Esophagus muscularis mucosa (tissue), 4 donors: ENCODE results near the gene RAB1A. TPM values are rescaled to one million over a fixed set of nuclear protein-coding genes. Genes with fewer than 3 reads are reported as not detected.
A peak's percentile ranks its signal among the peaks of the same experiment; 100 is the strongest.

ENCODE experiments used
- DNase-seq: peaks from one replicate; pipeline ENCODE4 v3.0.0-alpha.2; 2017; ENCODE audit errors: extremely low spot score
- H3K27ac ChIP-seq, 4 donors: fragments of 200-600 bp; sonication (generic); replicated peaks in 1 of 4; 1 replicate in 3 of 4; 2 replicates in 1 of 4; pipeline ENCODE4 v1.5.1; 2016 to 2019; ENCODE audit warnings: mild to moderate bottlenecking in 1 of 4
- H3K27me3 ChIP-seq, 4 donors: fragments of 200-600 bp; sonication (generic); one replicate each; pipeline versions ENCODE4 v1.5.1 to v1.6.0; 2016 to 2019
- H3K36me3 ChIP-seq, 4 donors: fragments of 200-600 bp; sonication (generic); one replicate each; pipeline ENCODE4 v1.5.1; 2016 to 2019
- H3K4me1 ChIP-seq, 4 donors: fragments of 200-600 bp; sonication (generic); one replicate each; pipeline ENCODE4 v1.5.1; 2016 to 2019
- H3K4me3 ChIP-seq, 4 donors: fragments of 200-600 bp; sonication (generic); 1 replicate in 2 of 4; 2 replicates in 2 of 4; pipeline ENCODE4 v1.5.1; 2016 to 2019; ENCODE audit warnings: mild to moderate bottlenecking in 4 of 4, moderate library complexity in 1 of 4
- H3K9me3 ChIP-seq, 4 donors: fragments of 200-600 bp; sonication (generic); 1 replicate in 3 of 4; 2 replicates in 1 of 4; pipeline ENCODE4 v1.5.1; 2016 to 2019
- CTCF ChIP-seq, 3 experiments: fragments of 200-600 bp in 2 of 3; fragments of 450-650 bp in 1 of 3; sonication (generic) in 2 of 3; IDR thresholded peaks; one replicate each; pipeline ENCODE4 v1.5.1; 2017 to 2019; ENCODE audit warnings: antibody characterized with exemption in 3 of 3, mild to moderate bottlenecking in 2 of 3, moderate library complexity in 1 of 3
- EP300 ChIP-seq: sonication (generic); formaldehyde crosslinking; IDR thresholded peaks from one replicate; pipeline ENCODE4 v1.6.1; 2017; ENCODE audit warnings: antibody characterized with exemption
- POLR2A ChIP-seq: fragments of 450-650 bp; IDR thresholded peaks from one replicate; pipeline ENCODE4 v1.6.1; 2017; ENCODE audit warnings: antibody characterized with exemption, moderate library complexity, mild to moderate bottlenecking, low read depth
- POLR2AphosphoS5 ChIP-seq, 2 donors: sonication (generic); formaldehyde crosslinking; IDR thresholded peaks; one replicate each; pipeline ENCODE4 v1.6.1; 2017; ENCODE audit warnings: antibody characterized with exemption in 2 of 2
- WGBS: methylation state at CpG from one replicate; pipeline ENCODE4 v1.1.5; 2018; 5-methylcytosine and 5-hydroxymethylcytosine counted together
- intact Hi-C: fragments of 100-400 bp; cut with DNase I; formaldehyde crosslinking; loops from one replicate; pipeline ENCODE4 v1.15.1; 2023
- total RNA-seq, 4 donors: library from RNA; depleted of rRNA; stranded (reverse); fragments of >200 nt; gene quantifications; one replicate each; pipeline versions ENCODE4 v1.1.0 to v1.2.1, GENCODE V29; 2016

The RAB1A gene
- total RNA-seq, 4 donors from 2014 or later = 72.1 to 91.4 (median 86.0) TPM

DNA sequence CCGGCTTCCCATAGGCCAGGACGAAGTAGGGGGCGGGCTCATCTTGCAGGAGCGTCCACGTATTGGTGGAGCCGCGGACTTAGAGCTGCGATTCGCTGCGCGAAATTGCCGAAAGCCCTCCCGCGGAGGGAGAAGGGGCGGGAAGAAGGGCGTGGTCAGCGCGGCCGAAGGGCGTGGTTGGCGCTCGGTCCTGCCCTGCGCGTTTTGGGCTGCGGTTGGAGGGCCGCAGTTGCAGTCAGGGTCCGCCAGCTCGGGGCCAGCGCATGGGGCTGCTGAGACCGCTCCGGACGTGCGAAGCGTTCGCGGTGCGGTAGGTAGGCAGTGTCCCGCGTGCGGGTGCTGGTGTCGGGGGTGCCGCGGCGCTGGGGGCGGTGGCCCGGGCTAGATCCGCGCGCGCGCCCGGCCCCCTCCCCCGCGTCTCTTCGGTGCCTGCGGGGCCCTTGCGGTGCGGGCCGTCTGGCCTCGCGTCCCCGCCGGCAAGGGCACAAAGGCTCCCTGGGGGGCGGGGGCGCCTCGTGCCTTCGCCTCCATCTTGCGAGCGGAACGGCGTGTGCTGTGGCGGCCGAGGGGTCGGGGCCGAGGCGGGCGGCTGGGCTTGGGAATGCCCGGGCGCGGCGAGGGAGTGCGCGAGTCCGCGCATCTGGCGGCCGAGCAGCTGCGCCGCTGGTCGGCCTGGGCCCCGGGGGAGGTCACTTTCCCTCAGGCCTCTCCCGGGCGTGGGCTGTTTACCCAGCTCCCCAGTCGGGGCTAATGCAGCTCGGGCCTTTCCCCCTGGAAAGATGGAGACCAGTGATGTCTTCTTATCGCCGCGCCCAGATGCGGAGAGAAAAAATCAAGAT lies 73.5 kb downstream of the RAB1A start, which contains the start of gene CEP68:
CEP68 (plus strand) TSS at position 202 of the 839 bp plus-strand sequence. CDS start 13,029 bp downstream, outside the sequence.
- peak within 1 kb of the TSS; percentile 85 to 97 (median 93) for H3K27ac ChIP-seq
- H3K9me3 ChIP-seq = no peaks in the 10 kb centered on the region
- peak; percentile 92 for TF ChIP-seq POLR2A
- TF ChIP-seq EP300 = no peak
- TF ChIP-seq POLR2AphosphoS5 (IDR thresholded peaks at IDR 0.05) = peak; percentile 92 to 94
- TF ChIP-seq CTCF (IDR thresholded peaks at IDR 0.05) = peak in 1 of 3 experiments; percentile 10
- H3K4me1 ChIP-seq = peaks cover 47 to 54% (median 52%) of the 10 kb centered on the region in 4 donors
- peak; percentile 99 for DNase-seq
- WGBS = 1% methylated on average over 25 of the region's 99 CpGs
- intact Hi-C loops = loop anchor here (5.0 kb wide), 1 partner anchor 76 kb away; the partner anchor contains the start of gene RAB1A
- H3K36me3 ChIP-seq = no peaks in the 10 kb centered on the region
- peak within 1 kb of the TSS; percentile 83 to 94 (median 88) for H3K4me3 ChIP-seq
- no peaks in the 10 kb centered on the region for H3K27me3 ChIP-seq

DNA sequence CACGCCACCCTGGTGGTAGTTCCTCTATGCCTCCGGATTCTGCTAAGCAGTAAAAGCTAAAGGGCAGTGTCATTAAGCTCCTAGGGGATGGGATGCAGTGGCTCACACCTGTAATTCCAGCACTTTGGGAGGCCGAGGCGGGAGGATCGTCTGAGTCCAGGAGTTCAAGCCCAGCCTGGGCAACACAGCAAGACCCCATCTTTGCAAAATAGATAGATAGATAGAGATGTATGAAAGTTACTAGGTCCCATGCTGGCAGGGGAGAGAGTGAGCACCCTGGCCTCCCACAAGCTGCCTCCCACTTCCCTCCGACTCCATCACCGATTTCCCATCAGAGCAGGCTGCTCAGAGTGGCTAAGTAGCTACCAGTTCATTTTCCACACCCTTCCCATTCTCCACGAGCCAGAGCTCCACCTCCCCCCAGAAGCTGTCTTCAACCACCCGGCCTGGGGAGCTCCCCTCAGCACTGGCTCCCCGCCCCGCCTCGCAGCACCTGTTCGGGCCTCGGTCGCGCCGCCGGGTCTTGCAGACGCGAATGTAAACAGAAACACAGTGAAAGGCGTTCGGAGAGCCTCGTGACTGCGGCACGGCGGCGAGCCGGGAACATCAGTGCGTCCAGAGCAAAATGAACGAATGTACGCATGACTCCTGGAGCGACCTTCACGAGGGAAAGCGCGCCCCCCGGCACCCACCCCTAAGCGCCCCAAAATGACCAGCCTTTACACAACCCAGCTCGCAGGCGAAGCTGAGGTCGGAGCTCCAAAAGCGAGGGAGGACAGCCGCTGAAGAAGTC lies 74.3 kb downstream of the RAB1A start:
- Histone ChIP-seq H3K27ac (peak overlapping the region; percentile 85 to 97 (median 93)), H3K27me3 (no peaks in the 10 kb centered on the region), H3K9me3 (no peaks in the 10 kb centered on the region), H3K4me3 (peak overlapping the region; percentile 83 to 94 (median 88)), H3K4me1 (peaks cover 41 to 46% (median 44%) of the 10 kb centered on the region in 4 donors), H3K36me3 (no peaks in the 10 kb centered on the region)
- intact Hi-C loops = loop anchor here (5.0 kb wide), 1 partner anchor 77 kb away; the partner anchor contains the start of gene RAB1A
- WGBS = 36% methylated on average over 12 of the region's 42 CpGs
- no peak for TF ChIP-seq POLR2AphosphoS5 (IDR thresholded peaks at IDR 0.05)
- no peak for TF ChIP-seq POLR2A
- no peak for TF ChIP-seq EP300
- no peak for DNase-seq

- 83% methylated on average over 4 of the region's 4 CpGs for WGBS
These were observed 75.0 kb downstream of the RAB1A start for GRCh38 chr2:65054749-65055421.

GRCh38 chr2:65053199-65053598 lies 76.7 kb downstream of the RAB1A start:
- intact Hi-C loops = no loop called here
- no peak for DNase-seq
- Histone ChIP-seq H3K4me3 (no peak overlapping the region), H3K27me3 (no peaks in the 10 kb centered on the region), H3K4me1 (peaks cover 17 to 23% (median 21%) of the 10 kb centered on the region in 4 donors), H3K9me3 (no peaks in the 10 kb centered on the region), H3K36me3 (no peaks in the 10 kb centered on the region), H3K27ac (no peak overlapping the region)
- TF ChIP-seq CTCF (IDR thresholded peaks at IDR 0.05) = no peak
- TF ChIP-seq EP300 = no peak
- TF ChIP-seq POLR2A = no peak
- no peak for TF ChIP-seq POLR2AphosphoS5 (IDR thresholded peaks at IDR 0.05)
- 55% methylated on average over 1 of the region's 1 CpG for WGBS

More at GRCh38 chr2:65054749-65055421, 75.0 kb downstream of the RAB1A start:
- H3K36me3 ChIP-seq = no peaks in the 10 kb centered on the region
- peak overlapping the region in 1 of 4 donors; percentile 94 for H3K27ac ChIP-seq
- intact Hi-C loops = loop anchor here (5.0 kb wide), 1 partner anchor 77 kb away; the partner anchor contains the start of gene RAB1A
- no peak for DNase-seq
- no peaks in the 10 kb centered on the region for H3K27me3 ChIP-seq
- H3K9me3 ChIP-seq = no peaks in the 10 kb centered on the region
- no peak for TF ChIP-seq EP300
- TF ChIP-seq POLR2AphosphoS5 (IDR thresholded peaks at IDR 0.05) = no peak
- TF ChIP-seq POLR2A = no peak
- no peak for TF ChIP-seq CTCF (IDR thresholded peaks at IDR 0.05)
- peak overlapping the region in 3 of 4 donors; percentile 83 to 94 (median 84) for H3K4me3 ChIP-seq
- peaks cover 34 to 39% (median 37%) of the 10 kb centered on the region in 4 donors for H3K4me1 ChIP-seq
